ENCODE measurements around the gene SORBS1. TPM values are rescaled to one million over a fixed set of nuclear protein-coding genes. Genes with fewer than 3 reads are reported as not detected.

Gene SORBS1
- total RNA-seq, 6 experiments from 2014 or later, result 56.4 to 97.9 (median 76.5) TPM

DNA sequence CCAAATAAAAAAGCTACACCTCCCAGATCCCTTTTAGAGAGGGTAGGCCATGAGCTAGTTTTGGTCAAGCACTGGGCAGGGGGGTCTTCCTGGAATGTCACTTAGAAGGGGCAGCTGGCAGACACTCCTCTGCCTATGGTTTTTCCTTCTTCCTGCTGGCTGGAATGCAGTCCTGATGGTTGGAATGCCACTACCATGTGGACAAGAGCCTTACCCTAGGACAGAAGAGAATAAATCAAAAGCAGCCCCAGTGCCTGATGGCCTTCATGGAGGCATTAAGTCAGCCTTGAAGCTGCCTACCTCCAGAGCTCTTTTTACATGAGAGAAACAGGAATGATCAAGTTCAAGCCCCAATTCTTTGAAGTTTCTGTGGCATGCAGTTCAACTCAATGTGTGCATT, 43.5 kb upstream of the SORBS1 start:
- DNase-seq (no peak), ATAC-seq (no peak)
- H3K4me1 ChIP-seq, result no peaks in the 10 kb centered on the region
- TF ChIP-seq POLR2A (IDR thresholded peaks at IDR 0.05) (no peak), CTCF (IDR thresholded peaks at IDR 0.05) (no peak)
- H3K9me3 ChIP-seq, result no peaks in the 10 kb centered on the region
- H3K27ac ChIP-seq, result no peak overlapping the region
- H3K27me3 ChIP-seq, result no peaks in the 10 kb centered on the region
- intact Hi-C loops (cut with DNase I), result loop anchor here (5.0 to 10.0 kb wide), 3 partner anchors 172 to 220 kb away; no protein-coding TSS in a partner anchor
- H3K4me3 ChIP-seq, result no peak overlapping the region
- H3K36me3 ChIP-seq, result peaks cover 0 to 18% (median 7%) of the 10 kb centered on the region in 4 donors

DNA sequence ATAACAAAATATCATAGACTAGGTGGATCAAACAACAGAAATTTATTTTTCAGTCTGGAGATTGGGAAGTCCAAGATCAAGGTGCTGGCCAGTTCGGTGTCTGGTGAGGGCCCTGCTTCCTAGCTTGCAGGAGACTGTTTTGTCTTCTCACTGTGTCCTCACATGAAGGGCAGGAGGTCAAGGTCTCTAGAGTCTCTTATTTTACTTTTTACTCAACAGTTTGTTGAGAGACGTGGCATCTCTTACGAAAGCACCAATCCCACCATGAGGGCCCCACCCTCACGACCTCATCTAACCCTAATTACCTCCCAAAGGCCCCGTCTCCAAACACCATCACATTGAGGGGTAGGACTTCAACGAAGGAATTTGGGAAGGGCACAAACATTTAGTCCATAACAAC, 41.2 kb upstream of the SORBS1 start:
- WGBS (ENCODE audit: insufficient coverage, low coverage, low lambda C conversion rate, missing lambda C conversion rate), result 42% methylated on average over 5 of the region's 6 CpGs
- no peak overlapping the region for H3K27ac ChIP-seq
- intact Hi-C loops (cut with DNase I), result loop anchor here (5.0 to 10.0 kb wide), 3 partner anchors 170 to 218 kb away; no protein-coding TSS in a partner anchor
- H3K9me3 ChIP-seq, result no peaks in the 10 kb centered on the region
- no peaks in the 10 kb centered on the region for H3K36me3 ChIP-seq
- no peaks in the 10 kb centered on the region for H3K27me3 ChIP-seq
- no peak overlapping the region for H3K4me3 ChIP-seq
- TF ChIP-seq CTCF (IDR thresholded peaks at IDR 0.05), result no peak
- no peak for TF ChIP-seq POLR2A (IDR thresholded peaks at IDR 0.05)
- no peaks in the 10 kb centered on the region for H3K4me1 ChIP-seq
- no peak for DNase-seq
- no peak for ATAC-seq

GRCh38 chr10:95601116-95601719, 40.0 kb upstream of the SORBS1 start:
- intact Hi-C loops (cut with DNase I), result loop anchor here (5.0 to 10.0 kb wide), 3 partner anchors 169 to 216 kb away; no protein-coding TSS in a partner anchor
- WGBS (ENCODE audit: insufficient coverage, low coverage, low lambda C conversion rate, missing lambda C conversion rate), result 38% methylated on average over 5 of the region's 6 CpGs
- no peak overlapping the region for H3K27ac ChIP-seq
- DNase-seq (peak; percentile 66 to 82 (median 75)), ATAC-seq (peak; percentile 99)
- no peaks in the 10 kb centered on the region for H3K36me3 ChIP-seq
- H3K4me3 ChIP-seq, result no peak overlapping the region
- TF ChIP-seq CTCF (IDR thresholded peaks at IDR 0.05) (peak; percentile 93 to 96 (median 94)), POLR2A (IDR thresholded peaks at IDR 0.05) (no peak)
- H3K27me3 ChIP-seq, result no peaks in the 10 kb centered on the region
- no peaks in the 10 kb centered on the region for H3K9me3 ChIP-seq
- no peaks in the 10 kb centered on the region for H3K4me1 ChIP-seq

DNA sequence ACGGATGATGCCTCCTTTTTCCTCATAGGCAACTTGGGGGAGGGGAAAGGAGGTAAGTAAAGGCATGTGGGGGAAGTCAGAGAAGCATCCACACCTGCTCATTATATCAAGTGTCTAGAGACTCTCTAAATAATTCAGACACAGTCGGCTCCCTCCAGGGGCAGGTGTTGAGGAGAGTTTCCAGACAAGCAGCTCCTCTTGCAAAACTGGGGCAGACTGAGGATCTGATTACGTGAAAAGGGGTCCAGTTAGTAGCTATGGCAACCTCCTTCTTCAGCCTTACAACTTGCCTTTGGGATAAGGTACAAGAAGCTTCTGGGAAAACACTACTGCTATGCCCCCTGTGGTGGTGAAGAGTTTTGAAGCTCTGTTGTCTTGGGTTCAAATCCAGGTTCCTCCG, 39.0 kb upstream of the SORBS1 start:
- WGBS (ENCODE audit: insufficient coverage, low coverage, low lambda C conversion rate, missing lambda C conversion rate), result 89% methylated on average over 3 of the region's 4 CpGs
- no peak for DNase-seq
- no peaks in the 10 kb centered on the region for H3K36me3 ChIP-seq
- H3K27ac ChIP-seq, result no peak overlapping the region
- H3K9me3 ChIP-seq, result no peaks in the 10 kb centered on the region
- no peak overlapping the region for H3K4me3 ChIP-seq
- intact Hi-C loops (cut with DNase I), result loop anchor here (5.0 to 10.0 kb wide), 3 partner anchors 168 to 215 kb away; no protein-coding TSS in a partner anchor
- H3K27me3 ChIP-seq, result no peaks in the 10 kb centered on the region
- TF ChIP-seq POLR2A (IDR thresholded peaks at IDR 0.05), result no peak
- TF ChIP-seq CTCF (IDR thresholded peaks at IDR 0.05), result no peak
- no peak for ATAC-seq
- H3K4me1 ChIP-seq, result no peaks in the 10 kb centered on the region
